Measurements from ENCODE around the gene CENPC.
"Not testable (repeated sequence)": the region's sequence is repeated elsewhere in the genome, so short reads cannot be mapped to it uniquely, and the experiment has no call there.

CENPC gene

GRCh38 chr4:67545199-67546003, at the start of gene CENPC:
Gene CENPC, minus strand, starts transcription at chr4:67545503. Its CDS starts 148 bp downstream, at chr4:67545355.
- peak; percentile 94 for DNase-seq

GRCh38 chr4:67593741-67594175, 48.5 kb upstream of the CENPC start:
- DNase-seq, result peak in 1 of 2 donors; percentile 34

GRCh38 chr4:67587156-67587555, 41.9 kb upstream of the CENPC start:
- DNase-seq, result no peak

GRCh38 chr4:67584496-67584895, 39.2 kb upstream of the CENPC start:
- DNase-seq, result no peak

- DNase-seq, result no peak
These were observed 36.6 kb upstream of the CENPC start for GRCh38 chr4:67581913-67582312.

GRCh38 chr4:67581208-67581857, 36.0 kb upstream of the CENPC start:
- DNase-seq, result no peak

GRCh38 chr4:67580577-67580976, 35.3 kb upstream of the CENPC start:
- DNase-seq, result no peak

GRCh38 chr4:67576538-67576937, 31.2 kb upstream of the CENPC start:
- DNase-seq, result no peak

GRCh38 chr4:67576059-67576466, 30.8 kb upstream of the CENPC start:
- DNase-seq, result no peak

- DNase-seq, result no peak
These were observed 30.1 kb upstream of the CENPC start for GRCh38 chr4:67575232-67576058.

GRCh38 chr4:67573193-67573592, 27.9 kb upstream of the CENPC start:
- no peak for DNase-seq

GRCh38 chr4:67571975-67572374, 26.7 kb upstream of the CENPC start:
- no peak for DNase-seq

- no peak for DNase-seq
These were observed 25.2 kb upstream of the CENPC start for GRCh38 chr4:67570537-67570936.

- DNase-seq, result no peak
These were observed 23.5 kb upstream of the CENPC start for GRCh38 chr4:67568820-67569219.

- DNase-seq, result no peak
These were observed 21.0 kb upstream of the CENPC start for GRCh38 chr4:67566335-67566734.

GRCh38 chr4:67565284-67565683, 20.0 kb upstream of the CENPC start:
- no peak for DNase-seq

GRCh38 chr4:67558493-67558892, 13.2 kb upstream of the CENPC start, which contains the start of gene STAP1:
Gene STAP1, plus strand, starts transcription at chr4:67558727. Its CDS starts 83 bp downstream, at chr4:67558810.
- DNase-seq, result no peak

- DNase-seq, result no peak
These were observed 11.1 kb upstream of the CENPC start for GRCh38 chr4:67556436-67556835.

- no peak for DNase-seq
These were observed 10.1 kb upstream of the CENPC start for GRCh38 chr4:67555447-67555846.

- no peak for DNase-seq
These were observed 8.8 kb upstream of the CENPC start for GRCh38 chr4:67554096-67554495.

- not testable (repeated sequence) for DNase-seq
These were observed 7.0 kb upstream of the CENPC start for GRCh38 chr4:67552146-67552792.

GRCh38 chr4:67550857-67551256, 5.6 kb upstream of the CENPC start:
- no peak for DNase-seq

- DNase-seq, result no peak
These were observed 5.1 kb upstream of the CENPC start for GRCh38 chr4:67550451-67550850.
